ENCODE data around the gene SELENON.
A peak's percentile ranks its signal among the peaks of the same experiment; 100 is the strongest.

Gene SELENON, protein sequence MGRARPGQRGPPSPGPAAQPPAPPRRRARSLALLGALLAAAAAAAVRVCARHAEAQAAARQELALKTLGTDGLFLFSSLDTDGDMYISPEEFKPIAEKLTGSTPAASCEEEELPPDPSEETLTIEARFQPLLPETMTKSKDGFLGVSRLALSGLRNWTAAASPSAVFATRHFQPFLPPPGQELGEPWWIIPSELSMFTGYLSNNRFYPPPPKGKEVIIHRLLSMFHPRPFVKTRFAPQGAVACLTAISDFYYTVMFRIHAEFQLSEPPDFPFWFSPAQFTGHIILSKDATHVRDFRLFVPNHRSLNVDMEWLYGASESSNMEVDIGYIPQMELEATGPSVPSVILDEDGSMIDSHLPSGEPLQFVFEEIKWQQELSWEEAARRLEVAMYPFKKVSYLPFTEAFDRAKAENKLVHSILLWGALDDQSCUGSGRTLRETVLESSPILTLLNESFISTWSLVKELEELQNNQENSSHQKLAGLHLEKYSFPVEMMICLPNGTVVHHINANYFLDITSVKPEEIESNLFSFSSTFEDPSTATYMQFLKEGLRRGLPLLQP

DNA sequence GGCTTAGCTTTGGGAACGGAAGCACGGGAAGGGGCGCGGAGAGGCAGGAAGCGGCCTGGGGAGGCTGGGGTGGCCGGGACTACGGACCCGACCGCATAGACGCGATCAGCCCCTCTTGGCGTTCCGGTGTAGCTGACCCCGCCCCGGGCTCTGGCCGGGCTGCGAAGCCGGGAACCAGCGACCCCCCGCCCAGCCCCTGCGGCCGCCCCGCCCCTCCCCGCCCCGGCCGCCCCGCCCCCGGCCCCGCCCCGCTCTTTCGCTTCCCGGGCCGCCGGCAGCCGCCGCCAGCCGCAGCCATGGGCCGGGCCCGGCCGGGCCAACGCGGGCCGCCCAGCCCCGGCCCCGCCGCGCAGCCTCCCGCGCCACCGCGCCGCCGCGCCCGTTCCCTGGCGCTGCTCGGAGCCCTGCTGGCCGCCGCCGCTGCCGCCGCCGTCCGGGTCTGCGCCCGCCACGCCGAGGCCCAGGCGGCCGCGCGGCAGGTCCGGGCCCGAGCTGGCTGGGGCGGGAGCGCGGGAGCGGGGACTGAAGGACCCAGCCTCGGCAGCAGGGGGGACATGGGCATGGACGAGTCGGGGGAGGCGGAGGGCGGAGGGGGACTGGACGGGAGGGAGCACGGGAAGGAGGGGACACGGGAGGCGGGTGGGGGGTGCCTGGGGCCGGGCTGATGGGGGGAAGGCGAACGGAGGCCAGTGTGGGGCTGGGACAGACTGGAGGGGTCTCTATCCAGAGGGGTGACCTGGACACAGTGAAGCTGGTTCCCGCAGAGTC is at the start of gene SELENON:
TSS of gene SELENON (plus strand) at position 259 of the 768 bp plus-strand sequence. CDS start at position 297, 38 bp downstream.
- TF ChIP-seq, protein P1, sequence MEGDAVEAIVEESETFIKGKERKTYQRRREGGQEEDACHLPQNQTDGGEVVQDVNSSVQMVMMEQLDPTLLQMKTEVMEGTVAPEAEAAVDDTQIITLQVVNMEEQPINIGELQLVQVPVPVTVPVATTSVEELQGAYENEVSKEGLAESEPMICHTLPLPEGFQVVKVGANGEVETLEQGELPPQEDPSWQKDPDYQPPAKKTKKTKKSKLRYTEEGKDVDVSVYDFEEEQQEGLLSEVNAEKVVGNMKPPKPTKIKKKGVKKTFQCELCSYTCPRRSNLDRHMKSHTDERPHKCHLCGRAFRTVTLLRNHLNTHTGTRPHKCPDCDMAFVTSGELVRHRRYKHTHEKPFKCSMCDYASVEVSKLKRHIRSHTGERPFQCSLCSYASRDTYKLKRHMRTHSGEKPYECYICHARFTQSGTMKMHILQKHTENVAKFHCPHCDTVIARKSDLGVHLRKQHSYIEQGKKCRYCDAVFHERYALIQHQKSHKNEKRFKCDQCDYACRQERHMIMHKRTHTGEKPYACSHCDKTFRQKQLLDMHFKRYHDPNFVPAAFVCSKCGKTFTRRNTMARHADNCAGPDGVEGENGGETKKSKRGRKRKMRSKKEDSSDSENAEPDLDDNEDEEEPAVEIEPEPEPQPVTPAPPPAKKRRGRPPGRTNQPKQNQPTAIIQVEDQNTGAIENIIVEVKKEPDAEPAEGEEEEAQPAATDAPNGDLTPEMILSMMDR (IDR thresholded peaks at IDR 0.05; ENCODE audit: insufficient read depth, low read depth, low read length, missing control alignments) = no peak
- DNase-seq (ENCODE audit: low read depth) = peak; percentile 37
- H3K4me3 ChIP-seq (ENCODE audit: low read length) = peak within 1 kb of the TSS; percentile 57

DNA sequence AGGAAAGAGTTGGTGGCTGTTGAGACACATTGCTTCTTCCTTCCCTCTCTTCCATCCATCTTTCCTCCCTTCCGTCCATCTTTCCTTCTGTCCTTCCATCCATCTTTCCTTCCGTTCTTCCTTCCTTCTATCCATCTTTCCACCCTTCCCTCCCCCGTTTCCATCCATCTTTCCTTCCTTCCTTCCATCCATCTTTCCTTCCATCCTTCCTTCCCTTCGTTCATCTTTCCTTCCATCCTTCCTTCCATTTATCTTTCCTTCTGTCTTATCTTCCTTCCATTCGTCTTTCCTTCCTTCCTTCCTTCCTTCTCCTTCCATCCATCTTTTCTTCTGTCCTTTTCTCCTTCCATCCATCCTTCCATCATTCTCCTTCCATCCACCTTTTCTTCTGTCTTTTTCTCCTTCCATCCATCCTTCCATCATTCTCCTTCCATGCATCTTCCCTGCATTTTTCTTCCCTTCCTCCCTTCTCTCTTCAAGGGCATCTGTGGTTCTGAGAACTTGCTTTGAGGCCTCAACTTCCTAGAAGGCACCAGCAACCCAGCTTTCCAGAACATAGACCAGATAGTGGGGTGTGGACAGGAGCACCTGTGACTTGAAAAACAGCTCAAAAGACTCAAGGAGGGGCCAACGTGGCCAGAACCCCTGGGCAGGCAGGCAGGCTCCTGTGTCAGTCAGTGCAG is 48.9 kb upstream of the SELENON start:
- no peak for DNase-seq (ENCODE audit: low read depth)
- TF ChIP-seq, protein P1 (IDR thresholded peaks at IDR 0.05; ENCODE audit: insufficient read depth, low read depth, low read length, missing control alignments) = no peak
- no peak overlapping the region for H3K4me3 ChIP-seq (ENCODE audit: low read length)

DNA sequence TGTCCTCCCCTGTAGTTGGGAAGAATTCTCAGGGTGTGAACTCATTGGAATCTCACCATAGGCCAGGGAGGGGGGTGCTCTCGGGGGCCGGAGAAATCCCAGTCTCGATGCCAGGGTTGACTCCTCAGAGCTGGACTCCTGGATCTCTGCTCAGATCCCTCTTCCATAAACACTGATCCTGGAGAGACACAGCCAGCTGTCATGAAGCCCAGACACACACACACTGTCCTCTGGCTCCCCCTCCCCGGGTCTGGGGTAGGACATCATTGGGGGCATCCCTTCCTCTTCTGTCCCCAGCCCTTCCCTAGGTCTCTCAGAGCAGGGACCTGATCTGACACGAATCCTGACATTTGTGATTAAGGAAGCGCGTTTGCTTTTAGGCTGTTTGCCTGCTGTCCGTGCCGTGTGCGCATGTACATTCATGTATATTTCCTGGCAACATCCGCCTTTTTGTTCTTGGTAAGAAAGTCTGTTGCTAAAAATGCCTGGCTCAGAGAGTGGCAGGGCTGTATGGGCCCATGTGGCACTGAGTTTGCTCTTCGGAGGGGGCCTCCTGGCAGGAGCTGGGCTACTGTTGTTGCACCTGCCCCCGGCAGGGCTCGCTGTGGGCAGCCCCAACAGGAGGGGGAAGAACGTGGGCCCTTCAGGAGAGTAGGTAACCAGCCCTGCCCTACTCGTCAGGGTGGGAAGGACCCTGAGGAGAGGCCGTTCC is 45.4 kb upstream of the SELENON start:
- TF ChIP-seq, protein P1 (IDR thresholded peaks at IDR 0.05; ENCODE audit: insufficient read depth, low read depth, low read length, missing control alignments) = peak; percentile 26
- H3K4me3 ChIP-seq (ENCODE audit: low read length) = no peak overlapping the region
- peak; percentile 36 for DNase-seq (ENCODE audit: low read depth)

DNA sequence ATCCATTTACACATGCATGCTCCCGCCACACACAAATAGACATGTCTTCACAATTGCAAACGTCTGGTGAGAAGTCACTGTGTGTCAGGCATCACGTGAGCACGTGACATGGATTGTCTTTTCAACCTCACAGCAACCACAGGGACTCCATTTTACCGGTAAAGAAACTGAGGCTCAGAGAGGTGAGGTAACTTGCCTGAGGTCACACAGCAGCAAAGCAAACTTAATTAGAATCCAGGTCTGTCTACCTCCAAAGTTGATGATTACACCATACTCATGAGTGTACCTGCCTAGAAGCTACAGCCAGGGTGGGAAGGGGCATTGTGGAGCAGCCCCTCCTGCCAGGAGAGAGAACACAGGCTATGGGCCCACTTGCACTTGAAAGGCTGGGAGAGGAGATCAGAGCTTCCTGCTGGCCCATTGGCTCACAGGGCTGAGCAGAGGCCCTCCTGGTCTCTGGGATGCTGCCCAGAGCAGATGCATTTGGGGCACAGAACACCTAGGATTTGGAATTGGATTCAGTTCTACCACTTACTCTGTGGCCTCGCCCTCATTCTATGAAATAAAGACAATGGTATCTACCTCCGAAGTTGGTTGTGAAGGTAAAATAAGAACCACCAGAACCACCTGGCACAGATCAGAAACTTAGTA is 44.4 kb upstream of the SELENON start:
- DNase-seq (ENCODE audit: low read depth) = no peak
- TF ChIP-seq, protein P1 (IDR thresholded peaks at IDR 0.05; ENCODE audit: insufficient read depth, low read depth, low read length, missing control alignments) = no peak

DNA sequence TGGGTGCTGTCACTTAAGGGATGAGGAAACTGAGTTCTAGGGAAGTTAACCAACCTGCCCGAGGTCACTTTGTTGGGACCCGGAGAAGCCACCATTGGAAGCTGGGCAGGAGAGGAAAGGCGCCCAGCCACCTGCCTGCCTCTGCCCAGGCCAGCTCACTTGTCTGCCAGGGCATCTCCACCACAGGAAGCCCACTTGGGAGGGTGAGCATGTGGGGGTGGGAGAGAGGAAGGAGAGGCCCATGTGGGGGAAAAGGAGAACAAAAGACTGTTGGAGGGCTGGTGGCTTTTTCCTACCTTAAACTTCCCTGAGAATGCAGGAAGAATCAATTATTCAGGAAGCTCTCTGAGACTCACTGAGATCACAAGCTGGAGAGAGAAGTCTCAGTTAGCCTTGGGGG is 43.8 kb upstream of the SELENON start:
- TF ChIP-seq, protein P1 (IDR thresholded peaks at IDR 0.05; ENCODE audit: insufficient read depth, low read depth, low read length, missing control alignments) = no peak
- no peak for DNase-seq (ENCODE audit: low read depth)
- H3K4me3 ChIP-seq (ENCODE audit: low read length) = no peak overlapping the region

More for the DNA sequence above, 44.4 kb upstream of the SELENON start:
- no peak overlapping the region for H3K4me3 ChIP-seq (ENCODE audit: low read length)
